ENCODE data around the gene GRIN2A. TPM values are rescaled to one million over a fixed set of nuclear protein-coding genes. Genes with fewer than 3 reads are reported as not detected.

GRIN2A gene
- total RNA-seq, 1 experiment from 2014 or later = 34.6 TPM

DNA sequence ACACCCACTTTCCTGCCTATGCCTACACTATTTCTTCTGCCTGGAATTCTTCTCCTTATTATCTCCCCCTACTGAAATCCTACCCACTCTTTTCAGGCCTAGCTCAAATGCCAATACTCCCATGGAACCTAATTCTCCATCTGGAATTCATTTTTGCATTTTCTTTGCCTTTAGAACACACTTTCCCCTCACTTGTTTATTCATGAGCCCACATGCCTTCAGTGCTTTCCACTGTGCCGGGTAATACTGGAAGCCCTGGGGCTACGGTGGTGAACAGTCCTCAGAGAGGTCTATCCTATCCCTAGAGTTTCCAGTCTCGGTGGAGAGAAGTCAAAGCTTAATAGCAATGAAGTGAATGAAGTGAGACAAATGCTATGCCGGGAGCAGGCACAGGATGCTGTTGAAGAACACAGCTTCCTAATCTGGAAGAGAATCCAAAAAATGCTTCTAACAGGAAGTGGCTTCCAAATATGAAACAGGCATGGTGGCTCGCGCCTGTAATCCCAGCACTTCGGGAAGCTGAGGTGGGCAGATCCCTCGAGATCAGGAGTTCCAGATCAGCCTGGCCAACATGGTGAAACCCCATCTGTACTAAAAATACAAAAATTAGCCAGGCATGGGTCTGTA, 322.4 kb downstream of the GRIN2A start:
- no peaks in the 10 kb centered on the region for H3K9me3 Mint-ChIP-seq (ENCODE audit: low read depth, unreplicated experiment)
- H3K4me3 Mint-ChIP-seq (ENCODE audit: low read depth, unreplicated experiment) = no peak overlapping the region
- H3K4me1 Mint-ChIP-seq (ENCODE audit: low read depth, unreplicated experiment) = no peaks in the 10 kb centered on the region
- no peak overlapping the region for H3K27ac Mint-ChIP-seq (ENCODE audit: unreplicated experiment)
- TF ChIP-seq, protein P1, sequence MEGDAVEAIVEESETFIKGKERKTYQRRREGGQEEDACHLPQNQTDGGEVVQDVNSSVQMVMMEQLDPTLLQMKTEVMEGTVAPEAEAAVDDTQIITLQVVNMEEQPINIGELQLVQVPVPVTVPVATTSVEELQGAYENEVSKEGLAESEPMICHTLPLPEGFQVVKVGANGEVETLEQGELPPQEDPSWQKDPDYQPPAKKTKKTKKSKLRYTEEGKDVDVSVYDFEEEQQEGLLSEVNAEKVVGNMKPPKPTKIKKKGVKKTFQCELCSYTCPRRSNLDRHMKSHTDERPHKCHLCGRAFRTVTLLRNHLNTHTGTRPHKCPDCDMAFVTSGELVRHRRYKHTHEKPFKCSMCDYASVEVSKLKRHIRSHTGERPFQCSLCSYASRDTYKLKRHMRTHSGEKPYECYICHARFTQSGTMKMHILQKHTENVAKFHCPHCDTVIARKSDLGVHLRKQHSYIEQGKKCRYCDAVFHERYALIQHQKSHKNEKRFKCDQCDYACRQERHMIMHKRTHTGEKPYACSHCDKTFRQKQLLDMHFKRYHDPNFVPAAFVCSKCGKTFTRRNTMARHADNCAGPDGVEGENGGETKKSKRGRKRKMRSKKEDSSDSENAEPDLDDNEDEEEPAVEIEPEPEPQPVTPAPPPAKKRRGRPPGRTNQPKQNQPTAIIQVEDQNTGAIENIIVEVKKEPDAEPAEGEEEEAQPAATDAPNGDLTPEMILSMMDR (IDR thresholded peaks at IDR 0.05; ENCODE audit: unreplicated experiment) = no peak
- BruUV-seq (replicated peaks) = no TSS peak
- H3K36me3 Mint-ChIP-seq (ENCODE audit: insufficient read depth, unreplicated experiment) = no peaks in the 10 kb centered on the region
- DNase-seq = no peak
- CTCF ChIA-PET = interaction anchor here (0.7 kb wide), 1 partner anchor 425 kb away, joined by 6 read pairs; no protein-coding TSS in a partner anchor
- no peaks in the 10 kb centered on the region for H3K27me3 Mint-ChIP-seq (ENCODE audit: unreplicated experiment)
- intact Hi-C loops (cut with micrococcal nuclease; ENCODE audit: unreplicated experiment) = no loop called here

DNA sequence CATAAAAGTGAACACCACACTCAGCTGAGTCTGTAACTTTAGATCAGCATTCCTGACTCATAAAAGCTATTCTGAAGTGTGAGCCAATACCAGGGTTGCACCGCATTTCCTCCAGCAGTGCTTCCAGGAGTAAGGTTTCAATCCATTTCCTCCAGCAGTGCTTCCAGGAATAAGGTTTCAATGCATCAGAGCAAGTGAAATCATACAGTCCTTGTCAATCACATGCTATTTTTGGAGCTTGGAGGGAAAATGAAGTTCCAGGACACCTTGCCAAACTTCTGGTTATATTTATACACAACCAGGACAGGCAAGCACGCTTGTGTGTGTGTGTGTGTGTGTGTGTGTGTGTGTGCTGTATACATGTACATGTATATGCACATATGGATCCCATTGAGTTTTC, 327.6 kb downstream of the GRIN2A start:
- no peak overlapping the region for H3K4me3 Mint-ChIP-seq (ENCODE audit: low read depth, unreplicated experiment)
- no peaks in the 10 kb centered on the region for H3K4me1 Mint-ChIP-seq (ENCODE audit: low read depth, unreplicated experiment)
- TF ChIP-seq, protein P1 (IDR thresholded peaks at IDR 0.05; ENCODE audit: unreplicated experiment) = no peak
- H3K36me3 Mint-ChIP-seq (ENCODE audit: insufficient read depth, unreplicated experiment) = no peaks in the 10 kb centered on the region
- H3K27ac Mint-ChIP-seq (ENCODE audit: unreplicated experiment) = no peak overlapping the region
- intact Hi-C loops (cut with micrococcal nuclease; ENCODE audit: unreplicated experiment) = no loop called here
- DNase-seq = no peak
- CTCF ChIA-PET = no interaction called here
- no peaks in the 10 kb centered on the region for H3K27me3 Mint-ChIP-seq (ENCODE audit: unreplicated experiment)
- no TSS peak for BruUV-seq (replicated peaks)
- H3K9me3 Mint-ChIP-seq (ENCODE audit: low read depth, unreplicated experiment) = peaks cover 3% of the 10 kb centered on the region

DNA sequence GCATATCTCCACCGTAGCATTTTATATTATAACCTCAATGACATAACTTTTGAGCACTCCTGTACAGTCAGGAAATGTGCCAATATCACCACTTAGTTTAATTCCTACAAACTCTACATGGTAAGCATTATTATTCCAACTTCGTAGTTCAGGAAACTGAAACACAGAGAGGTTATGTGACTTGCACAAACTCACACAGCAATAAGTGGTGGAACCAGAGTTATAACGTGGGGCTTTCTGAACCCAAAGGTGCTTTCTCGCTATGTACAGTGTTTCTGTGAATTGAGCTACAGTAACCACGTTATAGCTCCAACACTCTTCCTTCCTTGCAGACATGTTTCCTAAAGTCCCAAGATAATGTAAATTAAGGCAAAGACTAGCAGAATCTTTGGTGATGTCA, 330.2 kb downstream of the GRIN2A start:
- no peaks in the 10 kb centered on the region for H3K27me3 Mint-ChIP-seq (ENCODE audit: unreplicated experiment)
- H3K4me3 Mint-ChIP-seq (ENCODE audit: low read depth, unreplicated experiment) = no peak overlapping the region
- intact Hi-C loops (cut with micrococcal nuclease; ENCODE audit: unreplicated experiment) = no loop called here
- CTCF ChIA-PET = no interaction called here
- no peak for DNase-seq
- no peak overlapping the region for H3K27ac Mint-ChIP-seq (ENCODE audit: unreplicated experiment)
- no TSS peak for BruUV-seq (replicated peaks)
- no peaks in the 10 kb centered on the region for H3K36me3 Mint-ChIP-seq (ENCODE audit: insufficient read depth, unreplicated experiment)
- peaks cover 3% of the 10 kb centered on the region for H3K9me3 Mint-ChIP-seq (ENCODE audit: low read depth, unreplicated experiment)
- TF ChIP-seq, protein P1 (IDR thresholded peaks at IDR 0.05; ENCODE audit: unreplicated experiment) = no peak
- peaks cover 3% of the 10 kb centered on the region for H3K4me1 Mint-ChIP-seq (ENCODE audit: low read depth, unreplicated experiment)

DNA sequence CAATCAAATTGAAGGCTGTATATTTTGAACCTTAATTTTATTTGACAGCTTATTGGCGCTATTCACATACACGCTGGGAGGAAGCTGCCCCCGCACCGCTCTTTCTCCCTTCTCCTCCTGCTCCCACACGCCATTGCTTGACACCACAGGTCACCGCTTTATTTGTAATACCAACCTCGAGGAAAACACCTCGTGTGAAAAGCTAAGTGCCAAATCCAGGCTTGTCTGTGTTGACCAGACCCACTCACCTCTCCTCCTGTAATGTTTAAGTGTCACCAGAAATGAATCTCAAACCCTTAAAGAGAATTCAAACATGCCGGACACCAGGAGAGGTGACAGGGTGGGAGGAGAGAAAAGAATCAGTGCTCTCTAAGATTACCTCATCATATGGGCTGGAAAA, 331.4 kb downstream of the GRIN2A start:
- Mint-ChIP-seq H3K9me3 (ENCODE audit: low read depth, unreplicated experiment) (peaks cover 3% of the 10 kb centered on the region), H3K27ac (ENCODE audit: unreplicated experiment) (no peak overlapping the region), H3K36me3 (ENCODE audit: insufficient read depth, unreplicated experiment) (peaks cover 11% of the 10 kb centered on the region), H3K4me1 (ENCODE audit: low read depth, unreplicated experiment) (peaks cover 15% of the 10 kb centered on the region), H3K27me3 (ENCODE audit: unreplicated experiment) (no peaks in the 10 kb centered on the region), H3K4me3 (ENCODE audit: low read depth, unreplicated experiment) (no peak overlapping the region)
- no peak for DNase-seq
- TF ChIP-seq, protein P1 (IDR thresholded peaks at IDR 0.05; ENCODE audit: unreplicated experiment) = no peak
- intact Hi-C loops (cut with micrococcal nuclease; ENCODE audit: unreplicated experiment) = no loop called here
- no TSS peak for BruUV-seq (replicated peaks)
- CTCF ChIA-PET = no interaction called here
